HG03457 (cell line): ENCODE results near the gene NRG3.

Experiments used
- ATAC-seq: cut with Tn5 transposase; IDR thresholded peaks from one replicate; pipeline ENCODE4 v1.9.1; 2021; ENCODE audit warnings: moderate number of reproducible peaks; ENCODE audit not compliant: unreplicated experiment

Gene NRG3

DNA sequence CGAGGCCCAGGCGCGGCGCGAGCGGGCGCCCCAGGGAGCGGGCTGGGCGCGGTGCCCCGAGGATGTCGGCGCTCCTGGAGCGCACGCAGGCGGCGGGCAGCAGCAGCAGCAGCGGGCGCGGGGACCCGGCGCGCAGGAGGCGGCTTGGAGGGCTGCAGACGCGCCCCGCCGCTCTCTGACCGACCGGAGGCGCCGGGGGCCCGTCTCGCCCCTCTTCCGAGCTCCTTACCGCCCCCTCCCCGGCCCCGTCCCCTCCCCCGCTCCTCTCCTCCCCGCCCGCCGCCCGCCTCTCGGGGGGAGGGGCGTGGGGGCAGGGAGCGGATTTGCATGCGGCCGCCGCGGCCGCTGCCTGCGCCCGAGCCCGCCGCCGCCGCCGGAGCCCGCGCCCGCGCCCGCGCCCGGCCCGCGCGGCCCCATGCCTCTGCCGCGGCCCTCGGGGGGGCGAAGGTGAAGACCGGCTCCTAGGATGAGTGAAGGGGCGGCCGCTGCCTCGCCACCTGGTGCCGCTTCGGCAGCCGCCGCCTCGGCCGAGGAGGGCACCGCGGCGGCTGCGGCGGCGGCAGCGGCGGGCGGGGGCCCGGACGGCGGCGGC, at the start of gene NRG3:
NRG3 (plus strand) TSS at position 320 of the 592 bp plus-strand sequence.
- ATAC-seq: no peak

DNA sequence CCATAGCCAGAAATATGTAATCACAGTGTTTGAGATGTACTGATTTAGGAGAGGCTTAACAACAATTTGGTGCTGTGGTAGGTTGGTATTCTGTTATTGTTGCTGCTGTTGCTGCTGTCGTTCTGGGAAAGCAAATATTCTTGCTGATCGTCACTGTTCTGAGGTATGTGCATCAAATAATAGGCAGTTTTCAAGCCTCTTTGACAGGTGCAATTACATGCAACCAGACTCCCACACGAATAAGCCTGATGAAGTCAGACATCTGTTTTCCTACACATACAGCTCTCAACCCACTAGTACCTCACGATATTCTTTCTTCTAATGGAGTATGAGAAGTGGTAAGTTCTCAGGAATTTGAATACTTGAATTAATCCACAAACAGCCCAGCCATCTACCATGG, 46.7 kb upstream of the NRG3 start:
- no peak for ATAC-seq

DNA sequence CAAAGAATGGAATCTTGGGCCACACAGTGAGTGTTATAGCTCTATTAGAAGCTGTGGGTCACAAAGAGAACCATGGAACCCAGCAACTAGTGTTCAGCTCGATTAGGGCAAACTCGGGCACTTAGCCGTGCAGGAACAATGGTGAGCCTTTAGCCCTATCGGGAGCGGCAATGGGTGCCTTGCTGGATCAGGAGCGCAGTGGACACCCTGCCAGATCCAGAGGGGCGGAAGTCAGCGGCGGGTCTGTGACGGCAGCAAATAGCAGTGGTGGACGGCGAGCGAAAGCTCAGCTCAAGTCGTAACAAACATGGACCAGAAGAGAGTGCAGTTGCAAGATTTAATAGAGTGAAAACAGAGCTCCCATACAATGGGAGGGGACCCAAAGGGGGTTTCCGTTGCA, 43.9 kb upstream of the NRG3 start:
- no peak for ATAC-seq

DNA sequence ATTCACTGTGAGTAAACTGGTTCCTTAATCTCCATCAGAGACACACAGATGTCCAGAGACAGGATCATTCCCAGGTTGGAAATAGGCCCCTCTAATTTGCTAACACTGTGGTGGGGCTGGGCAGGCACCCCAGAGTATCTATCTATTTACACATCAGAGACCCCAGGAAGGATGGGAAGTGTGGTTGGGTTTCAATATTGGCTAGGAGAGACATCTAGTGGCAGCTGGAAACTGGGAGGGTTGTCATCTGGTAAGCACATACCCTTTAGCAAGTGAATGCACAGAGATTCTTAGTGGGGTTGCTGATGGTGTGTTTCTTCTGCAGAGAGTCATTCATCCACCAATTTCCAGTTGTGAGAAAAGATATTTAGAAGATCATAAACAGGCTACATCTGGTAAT, 36.0 kb upstream of the NRG3 start:
- ATAC-seq: no peak

DNA sequence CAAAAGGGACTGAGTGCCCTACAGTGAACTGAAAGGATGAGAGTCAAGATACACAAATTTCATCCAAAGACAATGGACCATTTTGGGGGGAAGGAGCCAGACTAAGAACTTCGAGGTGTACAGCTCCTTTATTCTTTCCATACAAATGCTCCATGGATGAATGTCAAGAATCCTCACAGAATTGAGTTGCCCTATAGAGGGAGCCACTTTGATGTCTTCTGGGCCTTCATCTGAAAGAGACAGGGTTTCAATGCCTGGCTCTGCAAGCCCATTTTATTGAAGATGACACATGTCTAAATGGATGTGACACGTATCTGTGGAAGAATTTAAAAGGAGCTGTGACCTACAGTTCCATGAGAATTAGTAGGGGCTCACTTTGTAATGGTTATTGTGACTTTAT, 32.0 kb upstream of the NRG3 start:
- ATAC-seq: no peak

DNA sequence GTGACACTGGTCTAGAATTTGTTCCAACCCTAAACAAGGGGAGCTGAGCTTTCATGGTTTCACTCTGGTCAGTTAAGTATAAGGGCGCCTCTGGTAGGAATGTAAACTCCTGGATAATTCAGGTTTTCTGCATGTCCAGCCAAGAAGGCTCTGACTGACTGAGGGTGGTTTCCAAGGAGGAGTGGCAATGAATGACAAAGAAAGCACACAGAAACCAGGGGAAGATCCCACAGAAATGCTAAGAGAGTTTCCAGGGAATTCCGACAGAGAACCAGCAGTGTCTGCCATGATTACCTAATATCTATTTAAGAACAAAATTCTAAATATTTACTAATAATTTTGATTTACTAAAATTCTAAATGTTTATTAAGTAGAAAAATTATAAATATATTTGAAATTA, 27.3 kb upstream of the NRG3 start:
- ATAC-seq: no peak

DNA sequence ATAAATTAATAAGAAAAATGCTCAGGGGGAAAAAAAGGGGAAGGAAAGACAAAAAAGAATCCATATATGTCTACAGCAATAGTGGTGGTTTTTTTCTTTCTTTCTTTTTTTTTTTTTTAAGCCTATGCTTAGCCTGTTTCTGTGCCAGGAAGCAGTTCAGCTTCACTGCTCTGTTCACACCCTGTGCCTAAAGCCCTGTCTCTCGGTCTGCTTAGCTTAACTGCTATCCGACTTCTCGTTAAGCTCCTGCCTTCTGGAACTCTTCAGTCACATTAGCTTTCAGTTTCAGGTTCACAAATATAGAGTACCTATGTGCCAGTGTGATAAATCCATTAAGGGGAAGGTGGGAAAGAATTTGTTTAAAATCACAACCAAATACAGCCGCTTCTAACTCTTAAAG, 26.5 kb upstream of the NRG3 start:
- no peak for ATAC-seq

DNA sequence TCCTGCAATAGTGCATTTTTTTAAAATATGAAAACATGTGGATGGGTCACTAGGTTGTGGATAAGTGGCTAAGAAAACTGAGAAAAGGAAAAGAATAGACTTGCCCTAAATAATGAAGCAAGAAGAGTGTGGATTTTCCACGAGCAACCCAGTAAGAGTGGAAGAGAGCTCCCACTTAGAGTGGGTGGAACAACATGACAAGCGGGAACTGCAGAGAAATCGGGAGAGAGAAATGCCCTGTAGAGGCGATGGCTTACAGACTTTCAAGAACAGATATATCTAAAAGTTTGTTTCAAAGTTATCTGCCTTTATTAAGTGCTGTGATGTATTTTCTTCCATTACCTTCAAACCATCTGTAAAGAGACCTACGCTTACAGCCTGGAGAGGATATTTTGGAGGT, 26.1 kb upstream of the NRG3 start:
- no peak for ATAC-seq

DNA sequence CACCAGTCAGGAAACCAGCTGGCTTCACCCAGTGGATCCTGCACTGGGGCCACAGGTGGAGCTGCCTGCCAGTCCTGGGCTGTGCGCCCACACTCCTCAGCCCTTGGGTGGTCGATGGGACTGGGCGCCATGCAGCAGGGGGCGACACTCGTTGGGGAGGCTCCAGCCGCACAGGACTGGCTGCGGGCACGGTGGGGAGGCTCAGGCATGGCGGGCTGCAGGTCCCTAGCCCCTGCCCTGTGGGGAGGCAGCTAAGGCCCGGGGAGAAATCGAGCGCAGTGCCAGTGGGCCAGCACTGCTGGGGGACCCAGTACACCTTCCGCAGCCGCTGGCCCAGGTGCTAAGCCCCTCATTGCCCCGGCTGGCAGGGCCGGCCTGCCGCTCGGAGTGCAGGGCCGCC, 12.4 kb upstream of the NRG3 start:
- ATAC-seq: no peak

DNA sequence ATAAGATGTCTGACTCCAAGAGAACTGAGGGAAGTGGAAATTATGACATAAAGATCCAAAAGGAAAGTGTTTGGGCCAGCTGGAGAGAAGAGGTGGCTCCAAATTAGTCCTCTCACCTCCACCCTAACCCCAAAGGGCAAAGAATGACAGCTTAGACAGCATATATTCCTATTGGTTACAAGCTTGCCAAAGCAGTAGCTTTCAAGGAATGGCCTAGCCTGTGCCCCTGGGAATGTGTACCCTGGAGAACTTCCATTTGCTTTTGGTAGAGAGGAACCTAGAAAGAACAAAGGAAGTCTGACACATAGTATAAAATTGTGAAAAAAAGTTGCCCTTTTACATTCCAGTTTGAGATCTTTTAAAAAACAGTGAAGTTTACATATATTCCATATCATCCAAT, 11.2 kb upstream of the NRG3 start:
- ATAC-seq: no peak

DNA sequence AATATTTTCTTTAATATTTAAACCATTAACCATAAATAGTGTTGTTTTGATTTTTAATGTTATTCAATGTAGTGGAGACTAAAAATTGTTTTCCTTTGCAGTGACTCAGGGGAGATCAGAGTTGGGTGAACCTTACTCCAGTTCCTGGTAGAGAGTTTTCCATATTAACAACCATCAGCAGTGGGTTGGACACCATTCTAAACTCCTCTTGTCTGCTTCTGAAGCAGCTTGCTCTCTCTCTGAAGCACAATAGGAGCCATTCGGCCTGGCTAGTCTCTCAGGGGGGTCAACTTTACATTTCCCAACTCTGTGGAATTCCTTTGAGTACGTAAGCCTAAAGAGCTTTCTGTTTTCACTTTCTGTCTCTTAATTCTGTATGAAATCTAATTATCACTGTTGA, 9.4 kb upstream of the NRG3 start:
- no peak for ATAC-seq

DNA sequence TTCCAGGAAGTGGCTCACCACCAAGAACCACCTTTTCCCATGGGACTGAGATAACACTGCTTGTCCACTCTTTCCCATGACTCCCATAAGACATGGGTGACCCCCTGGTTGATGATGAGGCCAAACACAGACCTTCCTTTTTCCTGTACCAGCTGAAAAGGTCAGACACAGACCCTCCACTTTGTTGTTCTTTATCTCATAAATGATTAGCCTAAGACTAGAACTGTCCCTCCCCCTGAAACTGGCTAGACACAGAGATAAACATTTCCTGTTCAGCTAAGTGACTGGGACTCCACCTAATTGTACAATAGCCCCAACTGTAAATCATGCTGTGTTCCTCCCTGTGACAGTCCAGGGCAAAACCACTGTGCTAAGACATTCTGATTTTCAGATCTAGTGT, 8.2 kb upstream of the NRG3 start:
- ATAC-seq: peak; percentile 99

DNA sequence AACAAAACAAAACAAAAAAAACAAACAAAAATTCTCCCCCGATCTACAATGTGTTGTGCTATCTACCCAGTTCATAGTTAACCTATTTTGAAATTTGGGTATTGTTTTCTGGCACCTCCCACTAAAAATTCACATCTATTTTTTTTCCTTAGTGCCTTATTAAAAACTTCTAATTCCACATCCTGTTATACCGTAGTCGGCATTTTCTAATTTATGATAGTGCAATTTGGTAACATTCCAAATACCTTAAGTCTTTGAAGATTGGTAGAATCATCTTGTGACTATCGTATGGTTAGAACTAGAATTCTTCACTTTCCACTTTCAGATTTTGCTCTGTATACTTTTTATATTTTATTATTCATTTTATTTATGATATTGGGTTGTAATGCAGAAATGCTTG, 4.5 kb upstream of the NRG3 start:
- ATAC-seq: no peak

DNA sequence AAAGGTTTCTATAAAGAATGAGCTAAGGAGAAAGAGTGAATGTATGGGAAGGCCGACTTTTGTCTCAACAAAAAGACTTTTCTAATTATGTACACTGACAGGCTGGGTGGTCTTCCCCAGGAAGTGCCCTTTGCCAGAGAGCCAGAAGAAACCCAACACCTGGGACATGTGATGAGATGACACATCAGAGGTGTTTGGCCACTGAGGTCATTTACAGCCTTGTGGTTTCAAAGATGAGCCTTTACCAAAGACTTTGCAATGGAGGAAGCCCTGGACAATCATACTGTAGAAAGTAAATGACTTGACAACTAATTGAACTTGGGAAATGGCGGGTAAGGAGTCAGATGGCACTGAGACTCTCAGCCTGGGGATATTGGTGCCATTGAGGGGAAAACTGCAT, 3.4 kb upstream of the NRG3 start:
- ATAC-seq: no peak

DNA sequence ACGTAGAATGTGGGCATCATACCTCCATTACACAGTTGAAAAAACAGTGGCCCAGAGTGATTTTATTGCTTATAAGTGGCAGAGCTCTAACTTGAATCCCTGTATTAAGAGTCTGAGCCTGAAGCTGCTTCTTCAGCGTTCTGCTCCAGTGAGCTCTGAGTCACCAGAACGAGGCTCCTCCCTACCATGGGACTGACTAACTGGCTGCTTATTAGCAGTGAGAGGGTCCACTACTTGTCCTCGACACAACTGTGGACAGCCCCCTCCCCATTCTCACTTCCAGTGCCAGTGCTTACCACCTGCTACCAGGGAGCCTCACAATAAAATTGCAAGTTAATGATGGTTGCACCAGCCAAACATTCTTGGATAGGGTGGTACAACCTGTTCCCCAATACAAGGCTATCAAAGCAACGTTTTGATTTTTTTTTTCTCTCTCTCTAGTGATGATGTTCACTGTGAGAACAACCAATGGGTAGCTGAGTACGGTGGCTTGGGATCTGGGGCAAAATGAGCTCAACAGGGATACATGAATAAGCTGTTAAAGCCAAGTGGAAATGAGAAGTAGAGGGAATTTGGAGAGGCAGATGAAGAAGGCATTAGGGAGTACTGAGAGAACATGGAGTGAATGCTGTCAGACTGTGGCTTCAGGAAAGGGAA, 2.7 kb upstream of the NRG3 start:
- no peak for ATAC-seq

DNA sequence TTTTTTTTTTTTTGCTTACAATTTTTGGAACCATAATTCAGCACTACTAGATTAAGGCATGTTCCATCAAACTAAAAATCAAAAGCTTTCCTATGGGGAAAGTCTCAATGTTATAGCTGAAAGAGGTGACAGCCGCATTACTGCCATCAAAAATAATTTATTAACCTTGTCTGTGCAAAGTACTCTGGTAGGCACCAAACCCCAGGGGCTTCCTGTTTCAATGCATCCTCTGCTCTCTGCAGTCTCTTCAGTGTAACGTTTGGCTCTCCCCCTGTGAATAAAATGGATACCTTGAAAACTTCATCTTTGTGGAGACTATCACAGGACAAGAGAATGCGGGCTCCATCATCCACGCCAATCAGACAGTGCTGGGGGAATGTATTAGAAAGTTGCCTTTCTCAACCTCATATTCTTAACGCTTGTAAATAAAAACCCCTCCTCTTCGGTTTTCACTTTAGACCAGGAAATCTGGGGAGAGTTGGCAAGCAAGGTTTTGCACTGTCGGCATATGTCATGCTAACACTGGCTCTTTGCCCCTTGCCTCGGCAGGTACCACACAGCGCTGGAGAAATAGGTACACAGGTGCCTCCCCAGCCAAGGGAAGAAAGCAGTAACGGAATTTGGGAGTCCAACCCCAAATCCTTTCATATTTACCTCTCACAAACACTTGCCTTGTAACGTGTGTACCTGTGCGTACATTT, 1.6 kb upstream of the NRG3 start:
- no peak for ATAC-seq

DNA sequence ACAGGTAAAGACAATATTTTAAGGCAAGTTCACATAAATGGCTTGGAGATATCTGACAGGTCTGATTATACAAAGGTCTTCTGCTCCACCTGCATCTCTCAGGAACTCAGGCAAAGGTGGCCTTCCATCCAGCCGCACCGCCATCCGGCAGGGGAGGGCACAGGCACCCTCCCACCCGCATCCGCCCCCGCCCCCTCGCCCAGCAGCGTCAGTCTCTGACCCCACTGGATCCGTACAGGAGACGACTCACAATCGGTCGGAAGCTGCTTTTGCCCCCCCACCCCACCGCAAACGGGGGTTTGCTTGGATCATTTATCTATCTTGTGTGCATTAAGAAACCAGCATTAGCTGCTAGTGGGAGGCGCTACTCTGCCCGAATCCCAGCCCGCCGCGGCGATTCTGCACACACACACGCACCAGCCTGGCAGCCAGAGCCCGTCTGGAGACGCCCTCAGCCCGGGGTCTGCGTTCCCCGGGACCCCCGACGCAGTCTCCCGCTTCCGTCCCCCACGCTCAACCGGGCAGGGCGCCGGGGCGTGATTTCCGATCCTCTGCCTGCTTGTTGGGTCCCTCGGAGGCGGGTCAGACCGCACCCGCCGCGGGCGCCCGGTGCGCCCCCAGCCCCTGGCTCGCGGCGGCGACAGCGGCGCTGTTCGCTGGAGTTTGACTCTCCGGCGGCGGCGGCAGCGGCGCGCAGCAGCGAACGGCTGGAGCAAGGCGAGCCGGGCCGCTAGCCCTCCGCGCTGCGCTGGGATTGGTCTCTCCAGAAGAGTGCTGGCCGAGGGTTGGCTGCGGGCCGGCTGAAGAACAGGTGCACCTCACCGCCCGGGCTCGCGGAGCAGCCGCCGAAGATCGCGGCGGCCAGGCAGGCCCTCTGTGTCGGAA, 820 bp upstream of the NRG3 start:
- no peak for ATAC-seq

DNA sequence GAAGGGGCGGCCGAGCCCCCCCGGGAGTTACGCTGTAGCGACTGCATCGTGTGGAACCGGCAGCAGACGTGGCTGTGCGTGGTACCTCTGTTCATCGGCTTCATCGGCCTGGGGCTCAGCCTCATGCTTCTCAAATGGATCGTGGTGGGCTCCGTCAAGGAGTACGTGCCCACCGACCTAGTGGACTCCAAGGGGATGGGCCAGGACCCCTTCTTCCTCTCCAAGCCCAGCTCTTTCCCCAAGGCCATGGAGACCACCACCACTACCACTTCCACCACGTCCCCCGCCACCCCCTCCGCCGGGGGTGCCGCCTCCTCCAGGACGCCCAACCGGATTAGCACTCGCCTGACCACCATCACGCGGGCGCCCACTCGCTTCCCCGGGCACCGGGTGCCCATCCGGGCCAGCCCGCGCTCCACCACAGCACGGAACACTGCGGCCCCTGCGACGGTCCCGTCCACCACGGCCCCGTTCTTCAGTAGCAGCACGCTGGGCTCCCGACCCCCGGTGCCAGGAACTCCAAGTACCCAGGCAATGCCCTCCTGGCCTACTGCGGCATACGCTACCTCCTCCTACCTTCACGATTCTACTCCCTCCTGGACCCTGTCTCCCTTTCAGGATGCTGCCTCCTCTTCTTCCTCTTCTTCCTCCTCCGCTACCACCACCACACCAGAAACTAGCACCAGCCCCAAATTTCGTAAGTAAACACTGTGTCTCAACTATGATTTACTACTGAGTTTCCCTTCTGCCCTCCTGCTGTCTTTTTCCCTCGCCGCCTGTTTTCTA, 666 bp downstream of the NRG3 start:
- ATAC-seq: no peak

DNA sequence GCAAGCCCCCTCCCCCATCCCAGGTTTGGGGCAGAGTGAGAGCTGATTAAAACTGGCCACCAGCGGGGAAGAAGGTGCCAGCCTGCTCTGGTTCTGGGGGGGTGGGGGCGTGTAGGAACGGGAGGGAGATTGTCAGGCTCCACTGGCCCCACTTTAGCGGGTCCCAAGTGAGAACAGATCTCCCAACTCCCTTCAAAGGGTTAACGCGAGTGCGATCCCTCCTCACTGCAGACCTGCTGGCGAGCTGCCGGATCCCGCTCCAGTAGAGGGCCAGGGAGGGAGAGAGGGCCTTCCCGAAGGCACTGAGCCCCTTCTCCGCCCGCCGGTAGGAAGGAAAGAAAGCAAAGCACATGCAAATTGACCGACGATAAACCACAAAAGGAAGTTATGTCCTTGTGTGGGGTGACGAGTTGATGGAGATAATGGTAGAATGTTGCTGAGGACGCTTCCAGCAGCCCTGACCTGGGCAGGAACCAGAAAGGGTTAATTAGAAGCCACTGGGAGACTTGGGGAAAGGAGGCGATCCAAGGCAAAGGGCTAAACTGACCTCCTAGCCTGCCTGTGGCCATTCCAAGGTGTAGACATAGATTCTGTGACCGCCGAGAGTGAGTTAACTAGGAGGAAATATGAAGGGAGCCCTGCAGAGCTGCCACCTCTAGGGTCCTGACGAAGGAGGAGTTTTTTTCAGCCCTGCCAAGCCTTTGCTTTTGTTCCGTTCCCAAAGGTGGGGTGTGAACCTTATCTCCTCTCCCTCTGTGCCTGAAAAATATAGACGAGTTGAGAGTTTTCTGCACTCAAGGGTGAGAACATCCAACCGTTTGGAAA, 1.5 kb downstream of the NRG3 start:
- ATAC-seq: no peak

DNA sequence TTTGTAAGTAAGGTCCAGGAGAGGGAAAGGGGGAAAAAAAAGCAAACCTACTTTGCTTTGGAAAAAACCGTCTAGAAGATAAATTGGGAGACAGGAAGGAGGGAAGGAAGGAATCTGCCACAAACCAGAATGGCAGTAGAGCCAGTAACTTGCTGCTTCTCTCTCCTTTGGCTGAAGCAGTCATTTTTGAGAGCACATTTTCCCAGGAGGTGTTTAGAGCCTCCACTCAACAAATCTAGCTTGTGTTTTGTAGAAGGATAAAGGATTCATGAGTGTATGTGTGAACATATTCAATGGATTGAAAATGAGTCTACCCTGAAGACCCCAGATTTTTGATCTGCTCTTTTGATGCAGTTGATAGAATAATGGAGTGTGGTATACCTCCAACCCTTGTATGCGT, 2.6 kb downstream of the NRG3 start:
- no peak for ATAC-seq
